Ovary (tissue), 9 donors: ENCODE data around the gene ACOT8. TPM values are rescaled to one million over a fixed set of nuclear protein-coding genes. Genes with fewer than 3 reads are reported as not detected.

Experiments
- DNase-seq, 5 donors: peaks; one replicate each; pipeline ENCODE4 v3.0.0-alpha.2; 2019 to 2020
- H3K27ac ChIP-seq, 2 donors: fragments of 200-600 bp; one replicate each; pipeline versions ENCODE4 v1.5.1 to v1.8.0; 2019 to 2022
- H3K27me3 ChIP-seq: fragments of 200-600 bp; one replicate; pipeline ENCODE4 v1.8.0; 2022
- H3K36me3 ChIP-seq: fragments of 200-600 bp; sonication (generic); one replicate; pipeline ENCODE4 v1.5.1; 2019
- H3K4me1 ChIP-seq: one replicate; pipeline ENCODE4 v1.8.1; 2013; ENCODE audit warnings: mild to moderate bottlenecking, moderate library complexity; ENCODE audit not compliant: insufficient read depth
- H3K4me3 ChIP-seq: fragments of 200-600 bp; sonication (generic); one replicate; pipeline ENCODE4 v1.5.1; 2017
- H3K9me3 ChIP-seq, 2 donors: fragments of 200-600 bp in 1 of 2; sonication (generic) in 1 of 2; one replicate each; pipeline versions ENCODE4 v1.5.1 to v1.8.1; 2013 to 2019; ENCODE audit warnings: mild to moderate bottlenecking in 1 of 2, moderate library complexity in 1 of 2
- CTCF ChIP-seq, 3 donors: fragments of 450-650 bp in 2 of 3; fragments of 200-600 bp in 1 of 3; IDR thresholded peaks; one replicate each; pipeline versions ENCODE4 v1.5.1 to v1.8.0; 2016 to 2022; ENCODE audit warnings: antibody characterized with exemption in 3 of 3, mild to moderate bottlenecking in 1 of 3
- EP300 ChIP-seq: sonication (generic); formaldehyde crosslinking; IDR thresholded peaks from one replicate; pipeline ENCODE4 v1.6.1; 2017; ENCODE audit warnings: antibody characterized with exemption
- POLR2A ChIP-seq: fragments of 450-650 bp; IDR thresholded peaks from one replicate; pipeline ENCODE4 v1.6.1; 2017; ENCODE audit warnings: antibody characterized with exemption, mild to moderate bottlenecking, moderate library complexity
- WGBS, 3 donors: extraction: QIAGEN DNeasy Blood & Tissue Kit in 1 of 3; methylation state at CpG; one replicate each; pipeline versions ENCODE4 v1.1.5 to v1.1.7; 2013 to 2017; 5-methylcytosine and 5-hydroxymethylcytosine counted together
- intact Hi-C, 4 donors: fragments of 100-400 bp; cut with DNase I; formaldehyde crosslinking; loops; one replicate each; pipeline versions ENCODE4 v1.11.0 to v1.15.1; 2022 to 2023
- polyA plus RNA-seq, 2 donors: library from polyadenylated mRNA; stranded (reverse); fragments of 200-250 nt in 1 of 2; fragments of 350-450 nt in 1 of 2; fragmentation: Illumina TruSeq in 1 of 2; extraction: RNeasy Lipid Tissue Mini Kit (QIAGEN cat#74804) in 1 of 2; gene quantifications; one replicate each; pipeline ENCODE4 v1.2.3, GENCODE V29; 2013 to 2014
- total RNA-seq, 7 donors: library from RNA; depleted of rRNA in 2 of 7; stranded (reverse); fragments of >200 nt in 2 of 7; fragmentation: NEBNext Ultra II Directional in 3 of 7; extraction: Animal tissue kit (Norgen Biotek cat#: 25700) in 3 of 7; gene quantifications; one replicate each; pipeline versions ENCODE4 v1.1.0 to v1.2.4, GENCODE V29; 2016 to 2023
- donor health status: DM: no; HTN: no; CAD: no; lungs with moderate emphysema.
- donor health status: DM: no; HTN: no; CAD: no.
- donor health status: Bipolar disorder and iron deficiency.
- donor health status: DM: yes; HTN: yes; CAD: no.
- donor health status: DM: no; HTN: no; CAD: no.
- donor health status: DM: yes; HTN: yes; CAD: no.

ACOT8 gene
- total and polyA plus RNA-seq, 9 donors: 13.5 to 26.7 (median 19.6) TPM

DNA sequence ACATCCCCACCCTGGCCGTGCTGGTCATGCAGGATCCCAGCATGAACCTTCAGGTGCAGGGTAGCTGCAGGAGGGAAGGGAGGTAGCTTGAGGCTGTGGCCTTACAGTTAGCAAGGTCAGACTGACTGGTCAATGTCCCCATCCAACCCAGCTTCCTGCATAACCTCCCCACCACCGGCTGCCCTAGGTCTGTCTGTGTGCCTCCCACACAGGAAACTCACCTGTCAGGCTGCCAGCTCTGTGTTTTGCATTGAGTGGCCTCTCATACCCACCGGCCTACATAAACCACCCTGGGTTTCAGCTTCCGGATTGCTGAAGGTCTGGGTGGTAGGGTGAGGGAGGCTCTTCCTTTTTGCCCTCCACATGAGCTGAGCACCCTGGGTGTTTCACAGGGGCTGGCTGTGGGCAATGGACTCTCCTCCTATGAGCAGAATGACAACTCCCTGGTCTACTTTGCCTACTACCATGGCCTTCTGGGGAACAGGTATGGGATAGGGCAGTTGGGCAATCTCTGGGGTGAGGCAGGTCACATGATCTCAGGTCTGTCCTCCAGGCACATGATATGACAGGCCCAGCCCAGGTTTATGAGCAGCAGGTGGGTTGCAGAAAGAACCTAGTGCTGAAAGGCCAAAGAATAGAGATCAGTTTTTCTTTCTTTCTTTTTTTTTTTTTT is 35.8 kb upstream of the ACOT8 start:
- no peaks in the 10 kb centered on the region for H3K9me3 ChIP-seq
- peak in 1 of 5 donors; percentile 52 for DNase-seq
- peak overlapping the region in 1 of 2 donors; percentile 97 for H3K27ac ChIP-seq
- H3K4me1 ChIP-seq: peaks cover 9% of the 10 kb centered on the region
- no peaks in the 10 kb centered on the region for H3K36me3 ChIP-seq
- no peak overlapping the region for H3K4me3 ChIP-seq
- TF ChIP-seq POLR2A: no peak
- TF ChIP-seq EP300: no peak
- no peak for TF ChIP-seq CTCF (IDR thresholded peaks at IDR 0.05)
- intact Hi-C loops: loop anchor here (5.0 to 10.0 kb wide), 8 partner anchors 39 to 199 kb away; partner anchors contain the start of genes DNTTIP1 (in 1 of the 4), PCIF1 (in 1 of the 4), WFDC3 (in 1 of the 4) and ZNF335 (in 1 of the 4)
- WGBS, 3 donors: 34 to 67% (median 52%) methylated on average over 4 of the region's 4 CpGs
- no peaks in the 10 kb centered on the region for H3K27me3 ChIP-seq

DNA sequence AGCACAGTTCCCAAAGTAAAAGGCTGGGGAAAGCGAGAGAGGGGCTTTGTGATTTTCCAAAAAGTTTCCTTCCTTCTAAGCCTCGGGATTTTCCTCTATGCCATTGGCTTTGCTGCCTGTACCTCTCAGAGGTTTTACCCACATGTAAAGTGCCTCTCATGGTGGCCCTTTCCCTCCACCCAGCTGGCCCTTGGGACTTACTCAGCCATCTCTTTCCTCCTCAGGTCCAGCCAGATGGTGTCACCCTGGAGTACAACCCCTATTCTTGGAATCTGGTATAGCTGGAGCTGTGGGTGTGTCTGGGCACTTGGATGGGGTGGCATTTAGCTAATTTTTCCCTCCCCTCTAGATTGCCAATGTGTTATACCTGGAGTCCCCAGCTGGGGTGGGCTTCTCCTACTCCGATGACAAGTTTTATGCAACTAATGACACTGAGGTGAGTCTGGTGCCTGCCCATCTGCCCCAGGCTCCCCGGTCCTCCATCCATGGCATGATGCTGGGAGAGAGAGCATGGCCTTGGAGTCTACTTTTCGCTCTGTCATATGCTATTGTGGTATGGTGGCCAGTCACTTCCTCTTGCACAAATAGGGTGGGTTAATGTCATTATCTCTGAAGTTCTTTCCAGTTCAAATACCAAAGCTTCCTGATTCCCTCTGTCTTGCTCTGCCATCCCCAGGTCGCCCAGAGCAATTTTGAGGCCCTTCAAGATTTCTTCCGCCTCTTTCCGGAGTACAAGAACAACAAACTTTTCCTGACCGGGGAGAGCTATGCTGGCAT is 35.0 kb upstream of the ACOT8 start:
- no peak for DNase-seq
- intact Hi-C loops: loop anchor here (5.0 to 10.0 kb wide), 8 partner anchors 40 to 200 kb away; partner anchors contain the start of genes DNTTIP1 (in 1 of the 4), PCIF1 (in 1 of the 4), WFDC3 (in 1 of the 4) and ZNF335 (in 1 of the 4)
- no peak for TF ChIP-seq CTCF (IDR thresholded peaks at IDR 0.05)
- no peak for TF ChIP-seq EP300
- no peak for TF ChIP-seq POLR2A

DNA sequence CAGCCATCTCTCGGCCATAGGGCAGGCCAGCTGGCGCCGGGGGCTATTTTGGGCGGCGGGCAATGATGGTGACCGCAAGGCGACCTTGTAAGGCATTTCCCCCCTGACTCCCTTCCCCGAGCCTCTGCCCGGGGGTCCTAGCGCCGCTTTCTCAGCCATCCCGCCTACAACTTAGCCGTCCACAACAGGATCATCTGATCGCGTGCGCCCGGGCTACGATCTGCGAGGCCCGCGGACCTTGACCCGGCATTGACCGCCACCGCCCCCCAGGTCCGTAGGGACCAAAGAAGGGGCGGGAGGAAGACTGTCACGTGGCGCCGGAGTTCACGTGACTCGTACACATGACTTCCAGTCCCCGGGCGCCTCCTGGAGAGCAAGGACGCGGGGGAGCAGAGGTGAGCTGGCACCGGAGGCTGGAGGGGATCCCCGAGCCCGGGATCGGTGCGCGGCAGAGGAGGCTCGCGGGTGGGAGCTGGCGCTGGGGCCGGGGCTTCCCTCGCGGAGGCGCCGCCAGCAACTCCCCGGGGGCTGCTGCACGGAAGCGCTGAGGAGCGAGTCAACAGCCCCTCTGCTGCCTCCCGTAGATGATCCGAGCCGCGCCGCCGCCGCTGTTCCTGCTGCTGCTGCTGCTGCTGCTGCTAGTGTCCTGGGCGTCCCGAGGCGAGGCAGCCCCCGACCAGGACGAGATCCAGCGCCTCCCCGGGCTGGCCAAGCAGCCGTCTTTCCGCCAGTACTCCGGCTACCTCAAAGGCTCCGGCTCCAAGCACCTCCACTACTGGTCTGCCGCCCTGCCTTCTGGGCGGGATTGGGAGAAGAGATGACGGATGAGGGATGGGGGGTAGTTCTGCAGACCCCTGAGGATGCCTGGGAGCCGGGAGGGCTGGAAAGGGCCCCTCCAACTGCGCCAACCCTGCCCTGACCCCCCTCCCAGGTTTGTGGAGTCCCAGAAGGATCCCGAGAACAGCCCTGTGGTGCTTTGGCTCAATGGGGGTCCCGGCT is 34.1 kb upstream of the ACOT8 start, which contains the start of the genes CTSA and NEURL2:
Gene CTSA, plus strand, starts transcription at position 351 of the 999 bp plus-strand sequence. Its CDS starts 234 bp downstream, at position 585.
Gene NEURL2, minus strand, starts transcription at position 224 of the 999 bp plus-strand sequence. Its CDS starts 217 bp downstream, at position 7.
- no peaks in the 10 kb centered on the region for H3K36me3 ChIP-seq

More for the DNA sequence above, 35.0 kb upstream of the ACOT8 start:
- Histone ChIP-seq H3K4me1 (peaks cover 9% of the 10 kb centered on the region), H3K4me3 (peak overlapping the region; percentile 53), H3K36me3 (no peaks in the 10 kb centered on the region), H3K9me3 (no peaks in the 10 kb centered on the region), H3K27ac (peak overlapping the region; percentile 72 to 97), H3K27me3 (no peaks in the 10 kb centered on the region)
- 66 to 80% (median 68%) methylated on average over 9 of the region's 9 CpGs for WGBS, 3 donors

More for the DNA sequence above, 34.1 kb upstream of the ACOT8 start, which contains the start of the genes CTSA and NEURL2:
- Histone ChIP-seq H3K4me3 (peak within 1 kb of the TSS; percentile 53), H3K27me3 (no peaks in the 10 kb centered on the region), H3K4me1 (peaks cover 9% of the 10 kb centered on the region), H3K27ac (peak within 1 kb of the TSS; percentile 72 to 97), H3K9me3 (no peaks in the 10 kb centered on the region)
- intact Hi-C loops: loop anchor here (2.0 to 10.0 kb wide), 9 partner anchors 41 to 201 kb away; partner anchors contain the start of genes PCIF1 (in 2 of the 4), DNTTIP1 (in 1 of the 4), WFDC3 (in 1 of the 4) and ZNF335 (in 1 of the 4)
- DNase-seq: peak; percentile 95 to 97 (median 96)
- 0 to 1% (median 1%) methylated on average over 65 to 78 of the region's 78 CpGs for WGBS, 3 donors
- peak; percentile 81 for TF ChIP-seq EP300
- TF ChIP-seq CTCF (IDR thresholded peaks at IDR 0.05): peak in 1 of 3 donors; percentile 21
- peak; percentile 73 for TF ChIP-seq POLR2A
